ENCODE measurements around the gene MERTK. TPM values are rescaled to one million over a fixed set of nuclear protein-coding genes. Genes with fewer than 3 reads are reported as not detected.
"Not testable (repeated sequence)": the region's sequence is repeated elsewhere in the genome, so short reads cannot be mapped to it uniquely, and the experiment has no call there.

Gene MERTK
- total RNA-seq, 4 donors from 2014 or later, result 29.4 to 63.0 (median 48.6) TPM

DNA sequence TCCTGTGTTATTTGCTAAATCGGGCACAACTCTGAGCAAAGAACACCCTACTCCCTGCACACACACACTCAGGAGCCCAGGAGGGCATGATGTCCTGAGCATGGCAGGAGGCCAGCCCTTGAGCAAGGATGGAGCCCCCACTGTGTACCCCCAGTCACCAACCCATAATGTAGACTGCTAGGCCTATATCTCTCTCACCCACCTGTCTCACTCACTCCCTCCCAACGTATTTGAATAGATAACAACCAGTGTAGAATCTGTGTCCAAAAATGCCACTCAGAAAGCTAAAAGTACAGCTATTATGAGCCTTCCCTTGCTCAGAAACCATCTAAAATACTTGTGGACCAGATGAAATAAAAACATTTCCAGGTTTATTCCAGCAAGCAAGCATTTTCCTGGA is 29.3 kb downstream of the MERTK start:
- ATAC-seq (ENCODE audit: low FRiP score) (no peak), DNase-seq (ENCODE audit: low spot score) (no peak)
- TF ChIP-seq, protein P1, sequence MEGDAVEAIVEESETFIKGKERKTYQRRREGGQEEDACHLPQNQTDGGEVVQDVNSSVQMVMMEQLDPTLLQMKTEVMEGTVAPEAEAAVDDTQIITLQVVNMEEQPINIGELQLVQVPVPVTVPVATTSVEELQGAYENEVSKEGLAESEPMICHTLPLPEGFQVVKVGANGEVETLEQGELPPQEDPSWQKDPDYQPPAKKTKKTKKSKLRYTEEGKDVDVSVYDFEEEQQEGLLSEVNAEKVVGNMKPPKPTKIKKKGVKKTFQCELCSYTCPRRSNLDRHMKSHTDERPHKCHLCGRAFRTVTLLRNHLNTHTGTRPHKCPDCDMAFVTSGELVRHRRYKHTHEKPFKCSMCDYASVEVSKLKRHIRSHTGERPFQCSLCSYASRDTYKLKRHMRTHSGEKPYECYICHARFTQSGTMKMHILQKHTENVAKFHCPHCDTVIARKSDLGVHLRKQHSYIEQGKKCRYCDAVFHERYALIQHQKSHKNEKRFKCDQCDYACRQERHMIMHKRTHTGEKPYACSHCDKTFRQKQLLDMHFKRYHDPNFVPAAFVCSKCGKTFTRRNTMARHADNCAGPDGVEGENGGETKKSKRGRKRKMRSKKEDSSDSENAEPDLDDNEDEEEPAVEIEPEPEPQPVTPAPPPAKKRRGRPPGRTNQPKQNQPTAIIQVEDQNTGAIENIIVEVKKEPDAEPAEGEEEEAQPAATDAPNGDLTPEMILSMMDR (IDR thresholded peaks at IDR 0.05), result no peak

DNA sequence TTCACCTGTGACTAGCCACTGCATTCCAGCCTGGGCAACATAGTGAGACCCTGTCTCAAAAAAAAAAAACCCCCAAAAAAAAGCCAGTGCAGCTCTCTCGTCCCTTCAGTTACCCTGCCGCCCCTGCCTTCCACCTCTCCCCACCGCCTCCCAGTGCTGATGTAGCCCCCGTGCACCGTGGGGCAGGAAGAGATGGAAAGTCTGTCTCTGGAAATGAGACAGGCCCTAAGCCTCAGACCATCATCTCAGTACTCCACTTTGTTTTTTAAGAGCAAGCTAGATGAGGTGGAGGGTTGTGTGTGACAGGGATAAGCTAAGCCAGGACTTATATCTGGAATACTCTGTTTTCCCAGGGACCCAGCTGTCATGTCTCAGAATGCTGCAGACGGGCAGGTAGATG is 32.0 kb downstream of the MERTK start:
- DNase-seq (ENCODE audit: low spot score) (no peak), ATAC-seq (ENCODE audit: low FRiP score) (no peak)
- TF ChIP-seq, protein P1 (IDR thresholded peaks at IDR 0.05), result no peak

DNA sequence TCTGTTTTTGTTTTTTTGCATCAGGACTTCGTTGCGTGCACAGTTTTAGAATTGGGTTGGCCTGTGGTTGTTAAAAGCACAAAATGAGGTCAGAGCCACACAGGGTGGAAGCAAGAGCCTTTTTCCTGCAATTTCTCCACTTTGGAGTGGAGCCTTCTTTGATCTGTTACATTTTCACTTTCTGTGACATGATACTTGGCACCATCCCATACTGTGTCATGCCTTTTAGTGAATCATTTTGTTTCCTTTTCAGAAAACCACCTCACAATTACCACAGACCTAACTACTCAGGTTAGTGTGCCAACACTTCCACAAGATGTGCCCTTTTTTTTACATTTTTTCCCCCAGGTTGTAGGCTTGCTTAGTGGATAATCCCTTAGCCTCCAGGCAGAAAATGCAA is 32.5 kb downstream of the MERTK start:
- TF ChIP-seq, protein P1 (IDR thresholded peaks at IDR 0.05), result no peak
- DNase-seq (ENCODE audit: low spot score) (no peak), ATAC-seq (ENCODE audit: low FRiP score) (peak; percentile 71)

DNA sequence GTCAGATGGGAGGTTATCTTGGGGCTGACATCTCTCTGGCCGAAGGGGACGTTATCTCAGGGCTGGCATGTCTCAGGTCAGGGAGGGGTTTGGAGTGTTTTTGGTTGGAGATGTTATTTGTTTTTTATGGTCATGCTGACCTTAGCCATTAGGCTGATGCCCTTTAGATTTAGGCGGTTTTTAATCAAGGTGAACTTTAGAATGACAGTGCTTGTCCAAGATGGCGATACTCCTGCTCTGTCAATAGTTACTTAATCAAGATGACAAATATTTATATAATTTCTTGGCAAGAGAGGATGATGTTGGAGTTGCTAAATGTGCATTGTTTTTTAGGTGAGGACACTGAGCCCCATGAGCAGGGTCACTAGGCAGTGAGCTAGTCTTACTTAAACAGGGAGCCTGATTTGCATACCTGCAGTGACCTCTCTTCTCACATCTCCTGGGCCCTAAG is 34.5 kb downstream of the MERTK start:
- TF ChIP-seq, protein P1 (IDR thresholded peaks at IDR 0.05), result no peak
- DNase-seq (ENCODE audit: low spot score) (no peak), ATAC-seq (ENCODE audit: low FRiP score) (no peak)

DNA sequence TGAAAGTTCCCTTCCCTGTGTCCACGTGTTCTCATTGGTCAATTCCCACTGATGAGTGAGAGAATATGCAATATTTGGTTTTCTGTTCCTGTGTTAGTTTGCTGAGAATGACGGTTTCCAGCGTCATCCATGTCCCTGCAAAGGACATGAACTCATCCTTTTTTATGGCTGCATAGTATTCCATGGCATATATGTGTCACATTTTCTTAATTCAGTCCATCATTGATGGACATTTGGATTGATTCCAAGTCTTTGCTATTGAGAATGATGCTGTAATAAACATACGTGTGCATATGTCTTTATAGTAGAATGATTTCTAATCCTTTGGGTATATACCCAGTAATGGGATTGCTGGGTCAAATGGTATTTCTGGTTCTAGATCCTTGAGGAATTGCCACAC is 35.5 kb downstream of the MERTK start:
- ATAC-seq (ENCODE audit: low FRiP score); DNase-seq (ENCODE audit: low spot score): not testable (repeated sequence)

DNA sequence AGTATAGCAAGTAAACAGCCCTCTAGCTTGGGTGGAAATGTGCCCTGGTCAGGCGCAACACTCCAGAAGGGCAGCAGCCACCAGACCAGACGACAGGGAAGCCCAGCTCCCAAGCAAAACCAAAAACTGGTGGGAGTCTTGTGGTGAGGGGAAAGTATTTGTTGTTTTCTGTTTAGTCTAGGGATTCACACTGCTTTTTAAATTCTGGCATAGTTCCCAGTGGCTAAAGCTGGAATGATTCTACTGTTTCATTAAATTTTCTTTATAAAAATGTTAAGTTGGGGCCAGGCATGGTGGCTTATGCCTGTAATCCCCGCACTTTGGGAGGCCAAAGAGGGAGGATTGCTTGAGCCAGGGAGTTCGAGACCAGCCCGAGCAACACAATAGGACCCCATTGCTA is 38.5 kb downstream of the MERTK start:
- TF ChIP-seq, protein P1 (IDR thresholded peaks at IDR 0.05), result no peak
- DNase-seq (ENCODE audit: low spot score) (no peak), ATAC-seq (ENCODE audit: low FRiP score) (no peak)

DNA sequence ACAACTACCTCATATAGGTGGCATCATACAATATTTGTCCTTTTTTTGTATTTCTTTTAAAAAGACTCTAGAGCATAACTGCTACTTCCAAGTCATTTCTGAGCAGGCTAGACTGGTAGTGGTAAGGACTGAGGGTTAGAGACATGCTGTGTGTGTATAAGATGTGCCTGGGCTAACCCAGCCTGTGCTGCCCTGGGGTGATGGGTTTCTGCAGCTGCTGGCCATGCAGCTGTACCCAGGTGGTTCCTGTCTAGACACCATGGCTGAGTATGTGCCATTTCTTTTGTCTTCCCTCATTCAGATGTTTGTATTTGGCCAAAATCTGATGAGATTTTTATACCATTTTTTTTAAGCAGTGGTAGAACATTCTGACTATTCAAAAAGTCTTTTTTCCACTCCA is 40.0 kb downstream of the MERTK start:
- TF ChIP-seq, protein P1 (IDR thresholded peaks at IDR 0.05), result no peak
- DNase-seq (ENCODE audit: low spot score) (no peak), ATAC-seq (ENCODE audit: low FRiP score) (no peak)
